GM12878 (cell line): ENCODE measurements around the gene ALAS1.

Experiments used
- CBX5 ChIP-seq: sonication (generic); IDR thresholded peaks from 2 replicates; pipeline ENCODE4 v1.6.1; 2016; ENCODE audit warnings: low read depth, moderate library complexity, mild to moderate bottlenecking, inconsistent platforms
- CTCF ChIP-seq, 3 experiments: IDR thresholded peaks in 2 of 3; conservative IDR thresholded peaks in 1 of 3; 2 replicates each; pipeline ENCODE4 v1.5.1; 2011; ENCODE audit warnings: low read depth in 3 of 3, low read length in 3 of 3, mild to moderate bottlenecking in 3 of 3, control low read depth in 2 of 3, moderate library complexity in 2 of 3, inconsistent platforms in 1 of 3, mixed read lengths in 1 of 3; ENCODE audit not compliant: control insufficient read depth in 2 of 3, insufficient read depth in 1 of 3; ENCODE audit errors: extremely low read depth in 1 of 3
- E2F4 ChIP-seq: IDR thresholded peaks from 2 replicates; pipeline ENCODE4 v1.6.1; 2012; ENCODE audit warnings: low read depth, low read length, improper control_type of control experiment
- EGR1 ChIP-seq, 2 experiments: IDR thresholded peaks; 1 replicate in 1 of 2; 2 replicates in 1 of 2; pipeline ENCODE4 v1.6.1; 2011 to 2012; ENCODE audit warnings: low read depth in 2 of 2, low read length in 2 of 2, borderline replicate concordance in 1 of 2, mild to moderate bottlenecking in 1 of 2, moderate library complexity in 1 of 2
- IRF3 ChIP-seq: fragments of 450-650 bp; IDR thresholded peaks from 2 replicates; pipeline ENCODE4 v1.6.1; 2014; ENCODE audit warnings: mild to moderate bottlenecking
- MAX ChIP-seq: IDR thresholded peaks from 2 replicates; pipeline ENCODE4 v1.6.1; 2012; ENCODE audit warnings: low read depth, low read length, improper control_type of control experiment
- NFXL1 ChIP-seq: fragments of 450-650 bp; IDR thresholded peaks from 2 replicates; pipeline ENCODE4 v1.6.1; 2017; ENCODE audit warnings: antibody characterized with exemption, mild to moderate bottlenecking, borderline replicate concordance
- POLR2A ChIP-seq: IDR thresholded peaks from 2 replicates; pipeline ENCODE4 v1.6.1; 2011; ENCODE audit warnings: low read depth, mild to moderate bottlenecking, low read length
- RAD21 ChIP-seq: IDR thresholded peaks from 2 replicates; pipeline ENCODE4 v1.6.1; 2011; ENCODE audit warnings: mild to moderate bottlenecking, low read depth, low read length, moderate library complexity; ENCODE audit not compliant: insufficient read depth
- YY1 ChIP-seq: IDR thresholded peaks from 2 replicates; pipeline ENCODE4 v1.6.1; 2011; ENCODE audit warnings: low read depth, mild to moderate bottlenecking, low read length
- ZNF24 ChIP-seq: fragments of 450-650 bp; IDR thresholded peaks from 2 replicates; pipeline ENCODE4 v1.6.1; 2017; ENCODE audit warnings: antibody characterized with exemption, mild to moderate bottlenecking

GRCh38 chr3:52185837-52186236 lies 12.1 kb upstream of the ALAS1 start:
- TF ChIP-seq CTCF (IDR thresholded peaks at IDR 0.05 in 2 of 3, conservative IDR thresholded peaks at IDR 0.05 in 1 of 3; ENCODE audit: control insufficient read depth in 2 of 3, extremely low read depth in 1 of 3, insufficient read depth in 1 of 3, low read depth in 3 of 3, low read length in 3 of 3): no peak
- no peak for TF ChIP-seq POLR2A
- no peak for TF ChIP-seq CBX5
- TF ChIP-seq ZNF24: no peak
- TF ChIP-seq NFXL1: no peak
- no peak for TF ChIP-seq EGR1 (IDR thresholded peaks at IDR 0.05; ENCODE audit: borderline replicate concordance in 1 of 2, low read depth in 2 of 2, low read length in 2 of 2)
- no peak for TF ChIP-seq MAX
- no peak for TF ChIP-seq E2F4
- TF ChIP-seq IRF3: no peak
- no peak for TF ChIP-seq YY1
- TF ChIP-seq RAD21: no peak
